Measurements from ENCODE around the gene GDF9. TPM values are rescaled to one million over a fixed set of nuclear protein-coding genes. Genes with fewer than 3 reads are reported as not detected.

GDF9 gene
- total RNA-seq, 1 experiment from 2014 or later, result 0.59 TPM

GRCh38 chr5:132812123-132812765 lies 54.0 kb downstream of the GDF9 start:
- H3K27me3 Mint-ChIP-seq (ENCODE audit: insufficient read depth, unreplicated experiment), result no peaks in the 10 kb centered on the region
- no peak for TF ChIP-seq CTCF (IDR thresholded peaks at IDR 0.05; ENCODE audit: insufficient read depth in 1 of 2, low read depth in 1 of 2, low read length in 1 of 2, severe bottlenecking in 1 of 2, unreplicated experiment in 1 of 2)
- no TSS peak for BruUV-seq (replicated peaks)
- intact Hi-C loops (cut with micrococcal nuclease; ENCODE audit: unreplicated experiment), result loop anchor here (10.0 kb wide), 1 partner anchor 427 kb away; no protein-coding TSS in a partner anchor
- ChIA-PET CTCF (interaction anchor here (0.6 kb wide), 2 partner anchors 23 to 64 kb away, joined by 3 to 4 read pairs; no protein-coding TSS in a partner anchor), POLR2A (interaction anchor here (0.6 kb wide), 1 partner anchor 213 kb away, joined by 4 read pairs; no protein-coding TSS in a partner anchor)
- Histone ChIP-seq H3K4me3 (ENCODE audit: low read depth, low read length) (peak overlapping the region; percentile 44), H3K36me3 (ENCODE audit: control insufficient read depth, insufficient read depth, low read length) (no peaks in the 10 kb centered on the region), H3K4me1 (peaks cover 10% of the 10 kb centered on the region), H3K27me3 (replicated peaks; ENCODE audit: control insufficient read depth, insufficient read depth, low read length) (no peaks in the 10 kb centered on the region), H3K9me3 (no peaks in the 10 kb centered on the region)
- H3K27ac Mint-ChIP-seq (ENCODE audit: unreplicated experiment), result no peak overlapping the region
- H3K4me1 Mint-ChIP-seq (ENCODE audit: low read depth, unreplicated experiment), result peaks cover 11% of the 10 kb centered on the region
- H3K4me3 Mint-ChIP-seq (ENCODE audit: unreplicated experiment), result peak overlapping the region; percentile 76
- DNase-seq, result no peak
- no peaks in the 10 kb centered on the region for H3K9me3 Mint-ChIP-seq (ENCODE audit: unreplicated experiment)
- no peaks in the 10 kb centered on the region for H3K36me3 Mint-ChIP-seq (ENCODE audit: insufficient read depth, unreplicated experiment)

Other genes starting within 250 kb of the GDF9 start
- not detected in 2 replicates for gene IL13, start 208.3 kb downstream of the GDF9 start, total RNA-seq (2022)
- not detected in 2 replicates for gene IL4, start 192.5 kb downstream of the GDF9 start, total RNA-seq (2022)
- 12.7 and 15.3 TPM in 2 replicates for gene KIF3A, start 128.9 kb downstream of the GDF9 start, total RNA-seq (2022)
- gene CCNI2, start 119.0 kb downstream of the GDF9 start, total RNA-seq (2022), result 0.18 TPM in 1 of 2 replicates, not detected in the other
- gene SEPTIN8, start 89.2 kb downstream of the GDF9 start, total RNA-seq (2022), result 54.0 and 60.7 TPM in 2 replicates
- gene SOWAHA, start 53.2 kb downstream of the GDF9 start, total RNA-seq (2022), result 3.7 and 4.1 TPM in 2 replicates
- gene SHROOM1, start 35.8 kb downstream of the GDF9 start, total RNA-seq (2022), result 15.9 and 17.4 TPM in 2 replicates
- 356 and 449 TPM in 2 replicates for gene UQCRQ, start 173 bp upstream of the GDF9 start, total RNA-seq (2022)
- 1.1 and 4.1 TPM in 2 replicates for gene LEAP2, start 7.2 kb upstream of the GDF9 start, total RNA-seq (2022)
- 62.6 and 63.9 TPM in 2 replicates for gene AFF4, start 97.2 kb upstream of the GDF9 start, total RNA-seq (2022)
- gene ZCCHC10, start 160.1 kb upstream of the GDF9 start, total RNA-seq (2022), result 32.9 and 34.8 TPM in 2 replicates
- 237 and 249 TPM in 2 replicates for gene HSPA4, start 185.5 kb upstream of the GDF9 start, total RNA-seq (2022)

Data from Caco-2 (cell line).